Activated CD8-positive, alpha-beta memory T cell treated with anti-CD3 and anti-CD28 coated beads for 4 hours (primary cell): ENCODE measurements around the gene TINAG.

Source experiments
- DNase-seq, 2 donors: peaks; one replicate each; pipeline ENCODE4 v3.0.0-alpha.2; 2020; ENCODE audit warnings: low read depth in 2 of 2

The TINAG gene, protein sequence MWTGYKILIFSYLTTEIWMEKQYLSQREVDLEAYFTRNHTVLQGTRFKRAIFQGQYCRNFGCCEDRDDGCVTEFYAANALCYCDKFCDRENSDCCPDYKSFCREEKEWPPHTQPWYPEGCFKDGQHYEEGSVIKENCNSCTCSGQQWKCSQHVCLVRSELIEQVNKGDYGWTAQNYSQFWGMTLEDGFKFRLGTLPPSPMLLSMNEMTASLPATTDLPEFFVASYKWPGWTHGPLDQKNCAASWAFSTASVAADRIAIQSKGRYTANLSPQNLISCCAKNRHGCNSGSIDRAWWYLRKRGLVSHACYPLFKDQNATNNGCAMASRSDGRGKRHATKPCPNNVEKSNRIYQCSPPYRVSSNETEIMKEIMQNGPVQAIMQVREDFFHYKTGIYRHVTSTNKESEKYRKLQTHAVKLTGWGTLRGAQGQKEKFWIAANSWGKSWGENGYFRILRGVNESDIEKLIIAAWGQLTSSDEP

DNA sequence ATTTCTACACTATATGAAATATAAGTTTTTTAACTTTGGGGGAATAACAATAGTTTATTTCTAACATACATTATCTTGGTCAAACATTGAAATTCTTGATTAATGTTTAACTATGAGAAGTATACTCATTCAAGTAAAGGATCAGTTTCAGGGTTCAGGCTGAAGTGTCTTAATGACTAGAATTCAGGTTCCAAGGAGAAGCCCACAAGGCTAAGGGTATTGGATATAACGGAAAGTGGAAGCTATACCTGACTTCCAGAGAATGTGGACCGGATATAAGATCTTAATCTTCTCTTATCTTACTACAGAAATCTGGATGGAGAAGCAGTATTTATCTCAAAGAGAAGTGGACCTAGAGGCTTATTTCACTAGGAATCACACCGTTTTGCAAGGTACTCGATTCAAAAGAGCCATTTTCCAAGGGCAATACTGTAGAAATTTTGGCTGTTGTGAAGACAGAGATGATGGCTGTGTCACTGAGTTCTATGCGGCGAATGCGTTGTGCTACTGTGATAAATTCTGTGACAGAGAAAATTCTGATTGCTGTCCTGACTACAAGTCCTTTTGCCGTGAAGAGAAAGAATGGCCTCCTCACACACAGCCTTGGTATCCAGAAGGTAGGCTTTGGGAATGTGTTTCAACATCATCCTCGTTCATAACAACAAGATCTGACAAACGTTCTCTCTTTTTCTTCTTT, at the start of gene TINAG:
Gene TINAG, plus strand, starts transcription at position 153 of the 697 bp plus-strand sequence. Its CDS starts 110 bp downstream, at position 263.
- DNase-seq = no peak

DNA sequence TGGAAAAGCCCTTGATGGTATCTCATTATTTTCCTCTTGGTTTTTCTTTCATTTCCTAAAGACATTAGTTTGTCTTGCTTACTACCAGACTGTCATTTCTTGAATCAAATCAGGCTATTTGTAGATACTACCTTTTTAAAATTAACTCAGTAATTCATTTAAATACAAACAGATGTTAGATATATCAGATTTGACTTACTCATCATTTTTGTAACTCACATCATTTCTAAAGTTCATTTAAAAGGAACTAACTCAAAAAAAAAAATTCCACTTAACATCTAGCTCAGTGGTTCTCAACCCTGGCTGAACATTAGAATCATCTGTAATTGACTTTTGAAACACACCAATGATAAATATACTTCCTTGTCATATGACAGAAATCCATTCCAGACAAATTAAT, 48.2 kb upstream of the TINAG start:
- no peak for DNase-seq

DNA sequence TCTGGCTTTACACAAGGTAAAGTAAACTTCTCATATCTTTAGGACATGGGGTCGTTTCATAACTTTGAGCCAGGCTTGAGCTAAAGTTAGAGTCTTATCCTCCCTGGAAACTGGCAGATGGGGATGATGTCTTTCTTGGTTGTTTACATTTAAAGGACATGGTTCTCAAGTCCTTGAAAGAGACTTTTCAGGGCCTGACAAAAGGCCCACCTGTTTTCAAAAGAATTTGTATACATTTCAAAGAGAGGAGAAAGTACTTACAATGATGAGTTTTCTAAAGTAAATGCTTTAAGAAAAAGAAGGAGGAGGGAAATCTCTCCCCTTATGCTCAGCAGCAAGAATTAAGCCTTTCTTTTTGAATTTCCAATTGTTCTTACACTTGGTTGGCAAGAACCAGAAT, 45.7 kb upstream of the TINAG start:
- DNase-seq = no peak

DNA sequence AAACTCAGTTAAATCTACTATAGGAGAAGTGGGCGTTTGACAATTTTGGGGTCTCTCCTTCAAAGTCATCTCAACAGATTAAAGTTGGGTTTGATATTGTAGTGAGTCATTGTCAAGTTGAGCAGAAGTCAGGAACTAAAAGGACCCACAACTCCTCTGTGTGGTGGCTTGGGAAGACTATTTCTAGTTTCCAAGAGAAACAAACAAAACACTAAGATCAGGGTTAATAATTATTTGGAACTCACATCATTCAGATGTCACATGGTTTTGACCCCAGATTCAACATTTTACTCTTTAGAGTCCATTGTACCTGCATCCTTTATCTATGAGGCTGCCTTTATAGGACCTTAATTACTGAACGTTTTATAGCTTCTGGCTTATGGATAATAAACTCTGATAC, 45.3 kb upstream of the TINAG start:
- no peak for DNase-seq

DNA sequence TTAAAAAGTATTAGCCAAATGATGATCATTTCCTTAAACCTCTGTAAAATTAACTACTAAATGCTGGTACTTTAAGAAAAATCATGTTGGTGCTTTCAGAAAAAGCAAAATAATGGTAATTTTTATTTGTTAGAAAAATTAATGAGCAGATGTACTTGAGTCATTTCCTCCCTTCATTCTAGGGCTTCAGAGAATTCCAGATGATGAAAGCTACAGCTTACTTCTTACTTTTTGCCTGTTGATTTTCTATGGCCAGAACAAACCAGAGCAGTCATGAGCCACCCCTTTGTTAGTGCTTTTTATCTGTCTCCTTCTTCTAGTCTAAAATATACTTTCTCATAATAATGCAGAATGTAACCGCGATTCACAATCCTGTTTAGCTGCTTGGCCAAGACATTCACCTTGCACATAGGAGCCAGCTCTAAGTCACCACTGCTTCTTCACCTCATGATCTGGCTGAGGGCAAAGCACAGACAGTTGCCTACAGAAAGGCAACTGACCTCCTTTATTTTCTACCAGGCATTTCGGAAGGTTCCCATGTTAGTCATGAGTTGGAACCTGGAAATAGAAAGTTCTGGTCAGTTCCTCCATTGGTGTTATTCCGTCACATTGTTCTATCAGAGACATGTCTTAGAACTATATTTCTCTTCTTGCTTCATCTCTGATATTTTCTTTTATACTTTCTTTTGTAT, 43.5 kb upstream of the TINAG start:
- no peak for DNase-seq

DNA sequence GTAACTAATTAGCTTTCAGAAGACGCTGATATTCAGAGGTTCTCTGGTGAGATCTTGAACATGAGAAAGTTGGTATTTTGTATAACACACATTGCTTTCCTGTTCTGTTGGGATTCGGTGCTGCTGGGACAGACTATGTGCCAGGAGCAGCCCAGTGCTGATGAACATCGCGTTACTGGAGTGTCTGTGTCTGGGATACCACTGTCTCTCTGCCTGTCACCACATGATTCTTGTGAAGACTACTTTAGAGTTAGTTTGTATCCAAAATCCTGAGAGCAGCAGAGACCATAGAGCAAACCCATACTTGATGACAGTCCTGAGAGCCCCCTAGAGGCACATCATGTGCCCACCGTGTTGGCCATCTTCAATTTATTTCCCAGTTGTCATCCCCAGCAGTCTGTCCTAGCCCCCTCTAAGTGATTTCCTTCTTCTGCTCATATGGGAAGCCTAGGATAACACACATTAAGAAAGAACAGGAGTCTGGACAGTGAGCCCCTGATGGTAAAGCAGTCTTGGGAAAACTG, 41.8 kb upstream of the TINAG start:
- no peak for DNase-seq

DNA sequence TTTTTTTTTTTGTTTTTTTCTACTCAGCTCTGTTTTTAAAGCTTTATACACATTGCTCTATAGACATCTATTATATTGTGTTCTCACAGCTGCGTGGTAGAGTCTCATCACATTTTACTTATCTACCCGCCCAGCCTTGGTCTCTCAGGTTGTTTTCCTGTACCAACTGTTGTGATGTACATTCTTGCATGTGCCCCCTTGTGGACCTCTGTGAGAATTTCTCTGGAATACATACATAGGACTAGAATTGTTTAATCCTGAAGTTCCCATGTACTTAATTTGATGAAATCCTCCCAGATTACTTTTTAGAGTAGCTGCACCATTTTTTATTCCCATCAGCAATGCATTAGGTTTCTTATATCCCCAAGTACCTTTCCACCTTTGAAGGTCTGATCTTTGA, 40.4 kb upstream of the TINAG start:
- DNase-seq = no peak

DNA sequence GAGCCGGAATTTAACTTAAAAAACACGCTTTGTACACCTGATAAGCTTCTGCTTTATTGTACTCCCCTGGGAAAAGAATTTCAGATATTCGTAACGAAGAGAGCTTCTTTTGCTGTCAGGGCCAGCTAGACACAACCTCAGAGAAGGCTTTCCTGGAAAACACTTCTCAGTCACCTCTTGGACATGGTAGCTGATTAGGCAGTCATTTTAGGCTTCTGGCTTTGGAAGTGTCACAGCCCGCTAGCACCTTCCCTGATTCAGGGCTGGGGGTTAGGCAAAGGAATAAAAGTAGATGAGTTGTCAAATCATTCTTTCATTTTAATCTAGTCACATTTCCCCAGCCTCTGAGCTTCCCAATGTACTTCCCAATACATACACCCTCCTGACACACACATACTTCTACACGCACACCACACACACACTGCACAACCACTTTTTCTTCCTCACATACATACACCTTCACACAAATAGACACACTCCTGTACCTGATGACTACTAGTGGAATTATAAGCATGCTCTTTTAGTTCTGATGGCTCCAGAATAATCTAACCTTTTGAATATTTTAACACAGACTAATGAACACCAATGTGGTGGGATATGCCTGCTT, 34.9 kb upstream of the TINAG start:
- no peak for DNase-seq

DNA sequence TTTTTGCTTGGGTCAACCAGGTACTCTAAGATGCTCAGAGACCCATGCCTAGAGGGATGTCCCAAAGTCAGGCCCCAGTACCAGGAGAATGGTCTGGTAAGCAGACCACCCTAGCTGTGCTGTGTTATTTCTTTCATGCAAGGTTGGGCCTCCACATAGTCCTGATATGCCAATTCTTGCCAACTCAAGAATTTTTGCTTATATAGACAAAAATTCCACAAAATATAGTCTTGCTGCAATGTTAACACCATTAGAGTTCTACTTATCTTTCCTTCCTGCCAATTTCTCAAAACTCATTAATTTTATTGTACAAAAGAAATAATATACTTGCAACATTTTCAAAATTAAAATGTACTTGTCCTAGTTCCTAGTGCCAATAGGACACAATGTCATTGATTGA, 33.9 kb upstream of the TINAG start:
- DNase-seq = no peak

DNA sequence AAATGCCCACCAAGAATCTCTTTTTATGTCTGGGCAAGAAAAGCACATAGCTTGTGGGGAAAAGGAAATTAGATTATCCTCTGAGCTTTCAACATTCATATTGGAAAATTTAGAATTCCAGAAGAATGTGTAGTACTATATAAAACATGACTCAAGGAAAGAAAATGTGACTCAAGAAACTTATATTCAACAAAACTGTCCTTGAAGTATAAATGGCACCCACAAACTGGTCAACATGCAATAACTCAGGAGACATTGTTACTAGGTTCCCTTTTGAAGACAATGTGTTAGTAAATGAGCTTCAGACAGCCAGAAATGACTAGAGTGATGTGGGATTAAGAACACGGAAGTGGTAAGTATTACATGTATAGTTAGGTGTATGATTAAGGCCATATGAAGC, 26.1 kb upstream of the TINAG start:
- no peak for DNase-seq

DNA sequence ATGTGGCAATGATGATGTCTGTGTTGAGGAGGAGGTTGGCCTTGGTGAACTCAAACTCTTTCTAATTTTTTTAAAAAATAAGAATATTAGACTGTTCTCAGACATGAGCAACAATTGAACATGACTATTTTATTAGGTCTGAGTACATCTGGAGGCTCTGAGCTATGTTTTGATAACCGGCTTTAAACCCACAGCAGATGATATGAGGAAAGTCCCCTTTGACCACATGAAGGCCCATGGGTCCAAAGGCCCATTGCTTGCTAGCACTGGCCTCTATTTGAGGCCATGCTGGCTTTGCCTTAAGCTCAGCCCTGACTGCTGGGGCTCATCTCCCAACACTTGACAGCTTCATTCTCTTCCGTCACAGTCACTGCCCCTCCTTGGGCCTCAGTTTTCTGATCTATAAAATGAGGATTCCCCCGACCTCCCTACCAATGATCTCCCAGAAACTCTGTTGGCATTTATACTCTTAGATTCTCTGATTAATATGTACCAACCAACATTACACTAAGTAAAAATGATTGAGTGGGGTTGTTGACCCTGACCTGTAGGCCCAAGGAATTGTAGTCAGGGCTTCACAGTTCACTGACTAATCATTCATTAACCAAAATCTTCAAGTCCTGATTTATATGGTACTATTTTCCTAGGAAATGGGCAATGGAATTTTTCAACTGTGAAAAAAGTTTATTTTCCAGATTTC, 23.9 kb upstream of the TINAG start:
- no peak for DNase-seq

DNA sequence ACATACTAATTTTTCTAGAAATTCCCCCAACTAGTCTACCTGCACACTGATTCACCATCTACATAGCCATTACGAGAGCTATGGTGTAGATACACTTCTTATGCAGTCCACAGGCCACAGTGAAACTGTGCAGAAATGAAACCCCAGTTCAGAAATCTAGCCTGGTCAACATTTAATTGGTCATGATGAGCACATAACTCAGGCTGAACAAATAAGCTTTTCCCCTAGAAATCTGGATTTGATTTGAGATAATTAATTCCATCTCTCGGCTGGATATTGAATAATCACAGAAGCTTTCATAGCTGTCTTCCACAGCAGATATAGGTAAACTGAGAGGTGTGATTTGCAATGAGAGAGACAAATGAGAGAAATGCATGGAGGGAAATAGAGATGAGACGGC, 22.6 kb upstream of the TINAG start:
- DNase-seq = no peak

DNA sequence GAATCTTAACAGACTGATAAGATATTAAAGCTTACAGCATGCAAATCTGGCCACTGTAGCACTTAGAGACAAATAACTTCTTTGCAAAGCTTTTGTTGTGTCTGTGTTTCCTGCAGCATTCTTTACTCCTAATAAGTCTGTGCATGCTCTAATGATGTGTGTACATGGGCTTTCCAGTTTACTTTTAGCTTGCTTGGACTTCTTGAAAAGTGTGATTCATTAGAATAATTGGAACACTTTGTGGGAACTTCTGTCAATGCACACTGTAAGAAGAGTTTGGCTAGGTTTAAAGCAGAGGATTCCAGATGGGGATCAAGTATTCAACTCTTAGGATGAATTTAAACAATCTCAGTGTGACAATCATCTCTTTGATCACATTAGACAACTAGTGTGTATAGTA, 22.1 kb upstream of the TINAG start:
- DNase-seq = no peak

DNA sequence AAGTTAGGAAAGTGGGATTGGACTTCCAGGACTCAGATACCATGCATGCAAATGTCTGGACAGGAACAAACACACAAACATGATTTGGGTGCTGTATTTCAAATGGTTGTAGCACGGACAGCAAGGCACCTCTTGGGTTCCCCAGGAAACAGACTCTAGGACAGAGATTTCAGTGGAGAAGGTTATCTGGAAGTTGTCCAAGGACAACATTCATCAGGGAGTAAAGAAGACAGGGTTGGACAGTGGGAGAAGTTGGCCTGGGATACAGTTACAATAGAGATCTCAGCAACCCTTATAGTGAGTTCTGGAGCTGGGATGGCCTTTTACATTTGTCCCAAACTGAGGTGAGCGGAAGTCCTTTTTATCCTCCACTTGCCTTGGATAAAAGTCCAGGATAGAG, 19.8 kb upstream of the TINAG start:
- no peak for DNase-seq

DNA sequence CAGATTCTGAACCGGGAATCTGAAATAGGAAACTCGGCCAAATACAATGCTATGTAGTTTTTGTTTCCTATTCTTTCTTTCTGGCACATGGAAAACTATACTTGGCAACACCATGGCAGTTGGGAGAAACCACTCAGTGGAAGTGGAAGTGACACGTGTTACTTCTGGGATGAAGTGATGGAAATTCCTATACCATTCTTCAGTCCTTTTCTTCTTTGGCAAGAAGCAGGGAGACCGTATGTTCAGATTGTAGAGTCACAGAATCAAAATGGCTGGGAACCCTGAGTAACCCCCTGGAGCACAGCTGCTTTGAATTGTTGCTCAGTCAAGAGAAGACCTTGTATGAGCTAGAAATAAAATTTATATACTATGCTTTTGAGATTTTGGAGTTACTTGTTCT, 18.8 kb upstream of the TINAG start:
- no peak for DNase-seq

DNA sequence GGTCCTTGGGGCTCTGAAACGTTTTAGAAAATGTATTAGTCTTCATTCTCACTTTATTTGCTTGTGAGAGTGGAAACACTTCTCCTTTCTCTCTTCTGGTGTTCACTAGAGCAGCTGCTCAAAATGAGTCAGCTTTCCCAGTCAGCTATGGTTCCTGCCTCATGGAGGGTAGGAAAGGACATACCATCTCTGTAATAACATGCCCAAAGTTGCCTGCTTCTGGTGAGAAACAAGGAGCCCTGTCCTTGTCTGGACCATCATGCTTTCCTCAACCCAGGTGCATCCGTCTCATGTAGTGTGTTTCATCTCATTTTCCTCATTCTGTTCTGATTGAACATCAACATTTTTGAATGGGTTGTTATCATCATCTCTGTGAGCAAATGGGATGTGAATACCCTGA, 17.1 kb upstream of the TINAG start:
- DNase-seq = no peak

DNA sequence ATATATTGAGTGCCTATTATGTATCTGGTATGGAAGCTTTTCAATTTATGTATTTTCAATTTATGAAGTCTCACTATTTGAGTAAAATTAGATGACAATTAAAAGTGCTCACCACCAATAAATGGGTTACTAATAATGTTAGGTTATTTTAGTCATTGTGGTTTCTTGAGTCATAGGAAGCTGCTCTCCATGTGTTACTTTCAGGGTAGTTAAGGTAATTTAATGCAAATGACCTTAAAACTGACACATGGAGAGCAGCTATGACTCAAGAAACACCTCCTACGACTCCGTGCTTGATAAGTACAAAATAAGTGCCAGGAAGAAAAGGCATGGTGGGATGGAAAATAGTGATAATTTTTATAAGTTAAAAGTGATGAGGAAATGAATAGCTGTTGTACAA, 16.5 kb upstream of the TINAG start:
- no peak for DNase-seq

DNA sequence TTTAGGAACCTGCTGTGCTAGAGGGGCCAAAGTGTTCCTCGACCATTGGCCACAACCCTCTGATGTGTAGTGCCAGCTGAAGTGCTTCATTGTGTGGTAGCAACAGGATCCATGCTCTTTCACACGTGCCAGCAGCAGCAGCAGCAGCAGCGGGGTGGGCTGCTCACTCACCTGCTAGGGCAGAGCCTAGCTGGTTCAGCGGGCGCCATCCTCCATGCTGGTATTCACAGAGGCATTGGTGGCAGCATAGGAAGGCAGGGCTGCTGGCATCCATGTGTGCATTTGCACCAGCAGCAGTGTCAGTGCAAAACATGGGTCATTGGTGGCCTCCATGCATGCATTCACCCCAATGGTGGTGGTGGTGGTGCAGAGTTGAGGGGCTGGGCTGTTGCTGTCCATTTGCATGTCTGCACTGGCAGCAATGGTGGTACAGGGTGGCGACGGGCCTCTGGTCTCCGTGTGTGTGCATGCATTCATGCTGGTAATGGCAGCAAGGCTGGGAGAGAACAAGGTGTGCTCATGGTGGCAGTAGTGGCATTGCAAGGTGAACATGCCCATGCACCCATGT, 13.2 kb upstream of the TINAG start:
- no peak for DNase-seq

DNA sequence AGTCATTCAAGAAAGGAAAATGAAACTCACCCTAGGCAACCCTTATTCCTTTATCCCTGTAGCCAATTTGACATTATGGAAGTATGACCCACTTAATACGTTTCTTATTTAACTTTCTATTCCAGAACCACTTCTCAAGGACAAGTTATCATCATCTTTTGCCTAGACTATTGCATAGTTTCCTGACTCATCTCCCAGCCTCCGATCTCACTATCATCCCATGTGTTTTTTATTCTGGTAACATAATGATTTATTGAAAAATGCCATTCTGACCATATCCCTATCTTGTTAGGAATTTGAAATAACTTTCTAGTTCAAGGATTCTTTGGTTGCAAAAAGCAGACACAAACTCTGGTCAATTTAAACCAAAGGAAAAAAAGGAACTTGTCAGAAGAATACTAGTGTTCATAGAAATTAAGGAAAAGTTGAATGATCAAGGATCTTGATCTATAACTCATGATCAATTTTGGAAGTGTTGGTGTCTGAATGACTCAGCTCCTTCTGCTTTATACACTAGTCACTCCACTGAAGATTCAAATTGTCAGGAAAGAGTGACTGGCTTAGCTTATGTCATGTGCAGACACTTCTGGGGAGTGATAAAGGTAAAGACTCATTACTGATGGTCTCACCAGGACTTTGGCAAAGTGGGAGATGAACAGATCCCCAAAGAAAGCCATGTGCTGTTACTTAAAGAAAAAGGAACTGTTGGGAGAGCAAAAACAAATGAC, 8.5 kb upstream of the TINAG start:
- no peak for DNase-seq

DNA sequence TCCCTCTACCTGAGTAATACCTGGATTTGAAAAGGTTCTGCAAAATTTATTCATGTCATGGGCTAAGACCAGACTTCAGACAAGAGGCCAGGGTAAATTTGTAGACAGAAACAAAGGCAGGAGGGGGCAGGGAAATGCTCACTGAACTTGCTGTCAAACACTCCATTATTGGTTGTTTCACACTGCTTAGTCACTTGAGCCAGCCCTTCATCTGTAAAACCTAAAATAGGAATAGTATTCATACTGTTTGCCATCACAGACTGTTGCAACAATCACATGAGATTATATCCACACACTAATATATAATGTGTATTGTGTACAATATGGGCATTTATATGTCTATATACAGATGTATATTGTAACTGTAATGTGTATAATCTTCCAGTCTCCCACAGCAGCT, 6.5 kb upstream of the TINAG start:
- DNase-seq = no peak
